Measurements from ENCODE around the gene EMILIN1. TPM values are rescaled to one million over a fixed set of nuclear protein-coding genes. Genes with fewer than 3 reads are reported as not detected.

The EMILIN1 gene
- total RNA-seq, 1 donor: 137 TPM

DNA sequence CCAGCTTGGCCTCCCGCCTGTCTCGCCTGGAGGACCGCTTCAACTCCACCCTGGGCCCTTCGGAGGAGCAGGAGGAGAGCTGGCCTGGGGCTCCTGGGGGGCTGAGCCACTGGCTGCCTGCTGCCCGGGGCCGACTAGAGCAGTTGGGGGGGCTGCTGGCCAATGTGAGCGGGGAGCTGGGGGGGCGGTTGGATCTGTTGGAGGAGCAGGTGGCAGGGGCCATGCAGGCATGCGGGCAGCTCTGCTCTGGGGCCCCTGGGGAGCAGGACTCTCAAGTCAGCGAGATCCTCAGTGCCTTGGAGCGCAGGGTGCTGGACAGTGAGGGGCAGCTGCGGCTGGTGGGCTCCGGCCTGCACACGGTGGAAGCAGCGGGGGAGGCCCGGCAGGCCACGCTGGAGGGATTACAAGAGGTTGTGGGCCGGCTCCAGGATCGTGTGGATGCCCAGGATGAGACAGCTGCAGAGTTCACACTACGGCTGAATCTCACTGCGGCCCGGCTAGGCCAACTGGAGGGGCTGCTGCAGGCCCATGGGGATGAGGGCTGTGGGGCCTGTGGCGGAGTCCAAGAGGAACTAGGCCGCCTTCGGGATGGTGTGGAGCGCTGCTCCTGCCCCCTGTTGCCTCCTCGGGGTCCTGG lies 4.5 kb downstream of the EMILIN1 start:
- H2AFZ ChIP-seq (ENCODE audit: low read length): no peak overlapping the region
- H3K9me3 ChIP-seq (ENCODE audit: low read depth, low read length): no peaks in the 10 kb centered on the region
- TF ChIP-seq, protein P1, sequence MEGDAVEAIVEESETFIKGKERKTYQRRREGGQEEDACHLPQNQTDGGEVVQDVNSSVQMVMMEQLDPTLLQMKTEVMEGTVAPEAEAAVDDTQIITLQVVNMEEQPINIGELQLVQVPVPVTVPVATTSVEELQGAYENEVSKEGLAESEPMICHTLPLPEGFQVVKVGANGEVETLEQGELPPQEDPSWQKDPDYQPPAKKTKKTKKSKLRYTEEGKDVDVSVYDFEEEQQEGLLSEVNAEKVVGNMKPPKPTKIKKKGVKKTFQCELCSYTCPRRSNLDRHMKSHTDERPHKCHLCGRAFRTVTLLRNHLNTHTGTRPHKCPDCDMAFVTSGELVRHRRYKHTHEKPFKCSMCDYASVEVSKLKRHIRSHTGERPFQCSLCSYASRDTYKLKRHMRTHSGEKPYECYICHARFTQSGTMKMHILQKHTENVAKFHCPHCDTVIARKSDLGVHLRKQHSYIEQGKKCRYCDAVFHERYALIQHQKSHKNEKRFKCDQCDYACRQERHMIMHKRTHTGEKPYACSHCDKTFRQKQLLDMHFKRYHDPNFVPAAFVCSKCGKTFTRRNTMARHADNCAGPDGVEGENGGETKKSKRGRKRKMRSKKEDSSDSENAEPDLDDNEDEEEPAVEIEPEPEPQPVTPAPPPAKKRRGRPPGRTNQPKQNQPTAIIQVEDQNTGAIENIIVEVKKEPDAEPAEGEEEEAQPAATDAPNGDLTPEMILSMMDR (IDR thresholded peaks at IDR 0.05; ENCODE audit: extremely low read depth, low read depth, low read length): no peak
- no peak overlapping the region for H3K27ac ChIP-seq (ENCODE audit: low read depth, low read length)
- peaks cover 27% of the 10 kb centered on the region for H3K36me3 ChIP-seq (ENCODE audit: insufficient read depth, low read length)
- no peak overlapping the region for H3K4me2 ChIP-seq (ENCODE audit: insufficient read depth, low read length)
- peaks cover 33% of the 10 kb centered on the region for H4K20me1 ChIP-seq (ENCODE audit: insufficient read depth, low read length)
- no peak overlapping the region for H3K4me3 ChIP-seq (ENCODE audit: insufficient read depth, low read length)
- H3K4me1 ChIP-seq (ENCODE audit: insufficient read depth, low read length): peaks cover 30% of the 10 kb centered on the region
- peaks cover 37% of the 10 kb centered on the region for H3K79me2 ChIP-seq (ENCODE audit: insufficient read depth, low read length)
- DNase-seq (ENCODE audit: insufficient read length, low spot score, missing footprints): no peak
- no peaks in the 10 kb centered on the region for H3K27me3 ChIP-seq (ENCODE audit: insufficient read depth, low read length)

DNA sequence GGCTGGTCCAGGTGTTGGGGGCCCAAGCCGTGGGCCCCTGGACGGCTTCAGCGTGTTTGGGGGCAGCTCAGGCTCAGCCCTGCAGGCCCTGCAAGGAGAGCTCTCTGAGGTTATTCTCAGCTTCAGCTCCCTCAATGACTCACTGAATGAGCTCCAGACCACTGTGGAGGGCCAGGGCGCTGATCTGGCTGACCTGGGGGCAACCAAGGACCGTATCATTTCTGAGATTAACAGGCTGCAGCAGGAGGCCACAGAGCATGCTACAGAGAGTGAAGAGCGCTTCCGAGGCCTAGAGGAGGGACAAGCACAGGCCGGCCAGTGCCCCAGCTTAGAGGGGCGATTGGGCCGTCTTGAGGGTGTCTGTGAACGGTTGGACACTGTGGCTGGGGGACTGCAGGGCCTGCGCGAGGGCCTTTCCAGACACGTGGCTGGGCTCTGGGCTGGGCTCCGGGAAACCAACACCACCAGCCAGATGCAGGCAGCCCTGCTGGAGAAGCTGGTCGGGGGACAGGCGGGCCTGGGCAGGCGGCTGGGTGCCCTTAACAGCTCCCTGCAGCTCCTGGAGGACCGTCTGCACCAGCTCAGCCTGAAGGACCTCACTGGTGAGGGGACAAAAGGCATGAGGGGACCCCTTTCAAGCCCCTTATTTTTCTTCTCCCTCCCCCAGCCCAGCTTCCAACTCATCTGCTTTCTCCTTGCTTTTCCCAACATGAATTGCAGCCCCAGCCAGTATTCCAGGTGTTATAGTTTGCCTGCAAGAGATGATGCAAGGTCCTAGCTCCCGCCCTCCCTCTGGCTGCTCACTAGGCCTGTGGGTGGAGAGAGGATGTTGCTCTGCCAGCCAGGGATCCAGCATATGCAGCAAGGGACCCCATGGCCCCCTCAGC lies 5.2 kb downstream of the EMILIN1 start:
- peaks cover 27% of the 10 kb centered on the region for H3K4me1 ChIP-seq (ENCODE audit: insufficient read depth, low read length)
- H3K36me3 ChIP-seq (ENCODE audit: insufficient read depth, low read length): peaks cover 27% of the 10 kb centered on the region
- TF ChIP-seq, protein P1 (IDR thresholded peaks at IDR 0.05; ENCODE audit: extremely low read depth, low read depth, low read length): no peak
- peaks cover 34% of the 10 kb centered on the region for H3K79me2 ChIP-seq (ENCODE audit: insufficient read depth, low read length)
- H3K27ac ChIP-seq (ENCODE audit: low read depth, low read length): no peak overlapping the region
- H4K20me1 ChIP-seq (ENCODE audit: insufficient read depth, low read length): peaks cover 33% of the 10 kb centered on the region
- DNase-seq (ENCODE audit: insufficient read length, low spot score, missing footprints): peak; percentile 77
- H3K27me3 ChIP-seq (ENCODE audit: insufficient read depth, low read length): no peaks in the 10 kb centered on the region
- no peak overlapping the region for H3K4me3 ChIP-seq (ENCODE audit: insufficient read depth, low read length)
- no peaks in the 10 kb centered on the region for H3K9me3 ChIP-seq (ENCODE audit: low read depth, low read length)
- no peak overlapping the region for H3K4me2 ChIP-seq (ENCODE audit: insufficient read depth, low read length)
- no peak overlapping the region for H2AFZ ChIP-seq (ENCODE audit: low read length)

DNA sequence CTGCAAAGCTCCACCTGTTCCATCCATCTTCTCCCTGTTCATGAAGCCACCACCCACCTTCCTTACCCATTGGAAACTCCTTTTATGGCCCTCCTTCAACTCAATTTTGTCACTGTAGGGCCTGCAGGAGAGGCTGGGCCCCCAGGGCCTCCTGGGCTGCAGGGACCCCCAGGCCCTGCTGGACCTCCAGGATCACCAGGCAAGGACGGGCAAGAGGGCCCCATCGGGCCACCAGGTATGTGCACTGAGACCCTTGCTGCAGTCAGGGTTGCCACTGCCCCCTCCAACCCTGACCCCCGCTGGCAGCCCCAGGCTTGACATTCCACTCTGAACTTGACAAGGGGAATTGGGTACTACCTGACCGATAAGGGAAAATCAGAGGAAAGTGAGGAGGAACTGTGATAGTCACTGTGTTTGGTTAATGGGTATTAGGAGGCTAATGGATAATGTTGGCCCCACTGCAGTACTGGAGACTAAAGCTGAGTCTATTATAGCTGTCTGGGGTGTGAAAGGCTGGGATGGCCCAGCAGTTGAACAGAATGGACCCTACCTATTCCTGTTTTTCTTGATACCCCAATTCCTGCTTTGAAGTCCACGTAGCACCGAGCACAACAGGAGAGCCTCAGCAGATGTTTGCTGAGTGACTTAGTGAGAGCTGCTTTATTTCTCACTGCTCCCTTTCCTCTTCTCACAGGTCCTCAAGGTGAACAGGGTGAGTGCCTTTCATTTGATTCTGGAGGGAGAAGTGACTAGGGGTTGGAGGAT lies 6.1 kb downstream of the EMILIN1 start:
- no peak overlapping the region for H3K27ac ChIP-seq (ENCODE audit: low read depth, low read length)
- no peak overlapping the region for H2AFZ ChIP-seq (ENCODE audit: low read length)

More for the DNA sequence above, 6.1 kb downstream of the EMILIN1 start:
- Histone ChIP-seq H3K9me3 (ENCODE audit: low read depth, low read length) (no peaks in the 10 kb centered on the region), H3K36me3 (ENCODE audit: insufficient read depth, low read length) (peaks cover 27% of the 10 kb centered on the region), H3K4me2 (ENCODE audit: insufficient read depth, low read length) (no peak overlapping the region), H4K20me1 (ENCODE audit: insufficient read depth, low read length) (peaks cover 33% of the 10 kb centered on the region), H3K79me2 (ENCODE audit: insufficient read depth, low read length) (peaks cover 26% of the 10 kb centered on the region), H3K27me3 (ENCODE audit: insufficient read depth, low read length) (no peaks in the 10 kb centered on the region), H3K4me1 (ENCODE audit: insufficient read depth, low read length) (peaks cover 25% of the 10 kb centered on the region), H3K4me3 (ENCODE audit: insufficient read depth, low read length) (no peak overlapping the region)
- TF ChIP-seq, protein P1 (IDR thresholded peaks at IDR 0.05; ENCODE audit: extremely low read depth, low read depth, low read length): no peak
- peak; percentile 80 for DNase-seq (ENCODE audit: insufficient read length, low spot score, missing footprints)

Data from osteoblast (primary cell).